ENCODE measurements around the gene CST9. TPM values are rescaled to one million over a fixed set of nuclear protein-coding genes. Genes with fewer than 3 reads are reported as not detected.

The CST9 gene
- total RNA-seq, 1 experiment from 2014 or later: not detected

DNA sequence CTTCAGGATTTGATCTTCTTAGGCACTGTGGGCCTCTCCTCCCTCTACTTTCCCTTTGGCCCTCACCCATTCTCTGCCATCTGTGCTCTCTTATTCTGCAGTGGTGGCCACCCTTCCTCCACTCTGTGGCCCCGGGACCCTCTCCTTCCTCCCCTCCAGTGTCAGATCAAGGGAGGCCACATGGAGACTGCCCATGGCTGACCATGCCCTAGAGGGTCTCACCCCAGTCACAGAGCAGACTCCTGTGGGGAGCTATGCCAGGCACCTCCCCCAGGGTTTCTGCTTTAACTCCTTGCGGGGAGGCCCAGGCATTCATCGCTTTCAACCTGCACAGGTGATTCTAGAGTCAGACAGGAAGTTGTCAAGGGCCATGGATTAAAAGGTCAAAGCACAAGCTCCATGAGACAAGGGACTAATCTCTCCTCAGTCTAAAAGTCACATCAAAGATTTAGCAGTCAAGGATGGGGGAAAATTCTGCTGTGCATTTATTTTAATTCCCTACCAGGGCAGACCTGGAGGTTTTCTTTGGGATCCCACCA lies 47.8 kb upstream of the CST9 start:
- H3K4me1 Mint-ChIP-seq: peaks cover 0 to 16% of the 10 kb centered on the region in 2 experiments; a peak in 3 of 4 replicates
- Histone ChIP-seq H3K4me2 (ENCODE audit: insufficient read depth, insufficient read length, low read length) (no peak overlapping the region), H2BK5ac (ENCODE audit: insufficient read length, low read length) (no peak overlapping the region), H3K27me3 (ENCODE audit: insufficient read depth, low read length) (no peaks in the 10 kb centered on the region), H4K91ac (ENCODE audit: insufficient read length, low read depth, low read length) (no peak overlapping the region), H4K5ac (ENCODE audit: insufficient read length, low read depth, low read length) (no peak overlapping the region), H4K8ac (replicated peaks; ENCODE audit: insufficient read length, low read depth, low read length) (no peak overlapping the region), H3K79me1 (ENCODE audit: insufficient read depth, low read depth, low read length, poor library complexity, severe bottlenecking) (no peaks in the 10 kb centered on the region), H2AK5ac (ENCODE audit: insufficient read length, low read length) (no peak overlapping the region), H3K56ac (ENCODE audit: insufficient read length, low read depth, low read length) (no peak overlapping the region), H2BK12ac (ENCODE audit: insufficient read length, low read depth, low read length) (no peak overlapping the region), H3K14ac (ENCODE audit: insufficient read depth, low read length) (no peak overlapping the region), H3K4ac (ENCODE audit: low read depth, low read length) (no peak overlapping the region), H2BK120ac (ENCODE audit: low read depth, low read length, poor library complexity, severe bottlenecking) (no peak overlapping the region), H3K9ac (ENCODE audit: extremely low read depth, insufficient read length, low read length) (no peak overlapping the region), H3K27ac (ENCODE audit: insufficient read length, low read depth, low read length) (no peak overlapping the region), H3K4me1 (ENCODE audit: insufficient read depth, low read length) (no peaks in the 10 kb centered on the region), H3K23me2 (ENCODE audit: insufficient read length, low read depth, low read length, poor library complexity, severe bottlenecking) (no peaks in the 10 kb centered on the region), H3T11ph (ENCODE audit: low read length) (no peak overlapping the region), H2BK15ac (ENCODE audit: low read depth, low read length) (no peak overlapping the region), H2AFZ (ENCODE audit: low read length) (no peak overlapping the region), H2BK20ac (ENCODE audit: low read depth, low read length, poor library complexity, severe bottlenecking) (no peak overlapping the region), H3K23ac (ENCODE audit: insufficient read length, low read depth, low read length) (no peak overlapping the region), H3K18ac (ENCODE audit: insufficient read length, low read depth, low read length) (no peak overlapping the region), H3K9me3 (ENCODE audit: control insufficient read depth, low read depth, low read length) (no peaks in the 10 kb centered on the region), H3K79me2 (ENCODE audit: insufficient read depth, low read length) (no peaks in the 10 kb centered on the region), H4K20me1 (ENCODE audit: control insufficient read depth, insufficient read depth, insufficient read length) (no peaks in the 10 kb centered on the region)
- no peak for DNase-seq
- no peaks in the 10 kb centered on the region for H3K36me3 Mint-ChIP-seq (ENCODE audit: insufficient read depth in 1 of 3, low read depth in 3 of 3)
- TF ChIP-seq, protein P1, sequence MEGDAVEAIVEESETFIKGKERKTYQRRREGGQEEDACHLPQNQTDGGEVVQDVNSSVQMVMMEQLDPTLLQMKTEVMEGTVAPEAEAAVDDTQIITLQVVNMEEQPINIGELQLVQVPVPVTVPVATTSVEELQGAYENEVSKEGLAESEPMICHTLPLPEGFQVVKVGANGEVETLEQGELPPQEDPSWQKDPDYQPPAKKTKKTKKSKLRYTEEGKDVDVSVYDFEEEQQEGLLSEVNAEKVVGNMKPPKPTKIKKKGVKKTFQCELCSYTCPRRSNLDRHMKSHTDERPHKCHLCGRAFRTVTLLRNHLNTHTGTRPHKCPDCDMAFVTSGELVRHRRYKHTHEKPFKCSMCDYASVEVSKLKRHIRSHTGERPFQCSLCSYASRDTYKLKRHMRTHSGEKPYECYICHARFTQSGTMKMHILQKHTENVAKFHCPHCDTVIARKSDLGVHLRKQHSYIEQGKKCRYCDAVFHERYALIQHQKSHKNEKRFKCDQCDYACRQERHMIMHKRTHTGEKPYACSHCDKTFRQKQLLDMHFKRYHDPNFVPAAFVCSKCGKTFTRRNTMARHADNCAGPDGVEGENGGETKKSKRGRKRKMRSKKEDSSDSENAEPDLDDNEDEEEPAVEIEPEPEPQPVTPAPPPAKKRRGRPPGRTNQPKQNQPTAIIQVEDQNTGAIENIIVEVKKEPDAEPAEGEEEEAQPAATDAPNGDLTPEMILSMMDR (conservative IDR thresholded peaks at IDR 0.05): no peak
- no peak overlapping the region for H3K4me3 Mint-ChIP-seq
- no peak overlapping the region; a peak in 2 of 7 replicates for H3K27ac Mint-ChIP-seq
- no CpG with 5 or more reads among the region's 3 CpGs for WGBS (ENCODE audit: extremely low coverage, insufficient read length, low lambda C conversion rate)
- H3K27me3 Mint-ChIP-seq (ENCODE audit: low read depth): no peaks in the 10 kb centered on the region; the same call in none of the 2 replicates
- no peaks in the 10 kb centered on the region for H3K9me3 Mint-ChIP-seq
